Measurements from ENCODE around the gene RNU5B-1.

- TF ChIP-seq, protein P1, sequence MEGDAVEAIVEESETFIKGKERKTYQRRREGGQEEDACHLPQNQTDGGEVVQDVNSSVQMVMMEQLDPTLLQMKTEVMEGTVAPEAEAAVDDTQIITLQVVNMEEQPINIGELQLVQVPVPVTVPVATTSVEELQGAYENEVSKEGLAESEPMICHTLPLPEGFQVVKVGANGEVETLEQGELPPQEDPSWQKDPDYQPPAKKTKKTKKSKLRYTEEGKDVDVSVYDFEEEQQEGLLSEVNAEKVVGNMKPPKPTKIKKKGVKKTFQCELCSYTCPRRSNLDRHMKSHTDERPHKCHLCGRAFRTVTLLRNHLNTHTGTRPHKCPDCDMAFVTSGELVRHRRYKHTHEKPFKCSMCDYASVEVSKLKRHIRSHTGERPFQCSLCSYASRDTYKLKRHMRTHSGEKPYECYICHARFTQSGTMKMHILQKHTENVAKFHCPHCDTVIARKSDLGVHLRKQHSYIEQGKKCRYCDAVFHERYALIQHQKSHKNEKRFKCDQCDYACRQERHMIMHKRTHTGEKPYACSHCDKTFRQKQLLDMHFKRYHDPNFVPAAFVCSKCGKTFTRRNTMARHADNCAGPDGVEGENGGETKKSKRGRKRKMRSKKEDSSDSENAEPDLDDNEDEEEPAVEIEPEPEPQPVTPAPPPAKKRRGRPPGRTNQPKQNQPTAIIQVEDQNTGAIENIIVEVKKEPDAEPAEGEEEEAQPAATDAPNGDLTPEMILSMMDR (IDR thresholded peaks at IDR 0.05; ENCODE audit: insufficient read depth, low read length), result no peak
- TF ChIP-seq POLR2AphosphoS5 (IDR thresholded peaks at IDR 0.05; ENCODE audit: low read depth), result no peak
- TF ChIP-seq, protein P2, sequence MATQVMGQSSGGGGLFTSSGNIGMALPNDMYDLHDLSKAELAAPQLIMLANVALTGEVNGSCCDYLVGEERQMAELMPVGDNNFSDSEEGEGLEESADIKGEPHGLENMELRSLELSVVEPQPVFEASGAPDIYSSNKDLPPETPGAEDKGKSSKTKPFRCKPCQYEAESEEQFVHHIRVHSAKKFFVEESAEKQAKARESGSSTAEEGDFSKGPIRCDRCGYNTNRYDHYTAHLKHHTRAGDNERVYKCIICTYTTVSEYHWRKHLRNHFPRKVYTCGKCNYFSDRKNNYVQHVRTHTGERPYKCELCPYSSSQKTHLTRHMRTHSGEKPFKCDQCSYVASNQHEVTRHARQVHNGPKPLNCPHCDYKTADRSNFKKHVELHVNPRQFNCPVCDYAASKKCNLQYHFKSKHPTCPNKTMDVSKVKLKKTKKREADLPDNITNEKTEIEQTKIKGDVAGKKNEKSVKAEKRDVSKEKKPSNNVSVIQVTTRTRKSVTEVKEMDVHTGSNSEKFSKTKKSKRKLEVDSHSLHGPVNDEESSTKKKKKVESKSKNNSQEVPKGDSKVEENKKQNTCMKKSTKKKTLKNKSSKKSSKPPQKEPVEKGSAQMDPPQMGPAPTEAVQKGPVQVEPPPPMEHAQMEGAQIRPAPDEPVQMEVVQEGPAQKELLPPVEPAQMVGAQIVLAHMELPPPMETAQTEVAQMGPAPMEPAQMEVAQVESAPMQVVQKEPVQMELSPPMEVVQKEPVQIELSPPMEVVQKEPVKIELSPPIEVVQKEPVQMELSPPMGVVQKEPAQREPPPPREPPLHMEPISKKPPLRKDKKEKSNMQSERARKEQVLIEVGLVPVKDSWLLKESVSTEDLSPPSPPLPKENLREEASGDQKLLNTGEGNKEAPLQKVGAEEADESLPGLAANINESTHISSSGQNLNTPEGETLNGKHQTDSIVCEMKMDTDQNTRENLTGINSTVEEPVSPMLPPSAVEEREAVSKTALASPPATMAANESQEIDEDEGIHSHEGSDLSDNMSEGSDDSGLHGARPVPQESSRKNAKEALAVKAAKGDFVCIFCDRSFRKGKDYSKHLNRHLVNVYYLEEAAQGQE (IDR thresholded peaks at IDR 0.05; ENCODE audit: insufficient replicate concordance, low read depth), result no peak
Measured at GRCh38 chr15:65298731-65299130, 5.7 kb upstream of the RNU5B-1 start.
